ENCODE results near the gene WBP2. TPM values are rescaled to one million over a fixed set of nuclear protein-coding genes. Genes with fewer than 3 reads are reported as not detected.

The WBP2 gene
- total RNA-seq, 4 donors from 2014 or later: 64.9 to 99.4 (median 76.9) TPM

GRCh38 chr17:75848523-75849278 lies 6.4 kb downstream of the WBP2 start:
- DNase-seq (ENCODE audit: low spot score in 2 of 2): peak in 1 of 2 donors; percentile 86
- Histone ChIP-seq H3K4me1 (peaks cover 78% of the 10 kb centered on the region), H3K36me3 (peaks cover 61% of the 10 kb centered on the region), H3K27ac (peak overlapping the region; percentile 9), H3K27me3 (no peaks in the 10 kb centered on the region), H3K4me3 (no peak overlapping the region), H3K9me3 (no peaks in the 10 kb centered on the region)
- TF ChIP-seq POLR2A (IDR thresholded peaks at IDR 0.05) (no peak), POLR2AphosphoS5 (IDR thresholded peaks at IDR 0.05) (no peak), CTCF (IDR thresholded peaks at IDR 0.05) (peak; percentile 57 to 74), EP300 (IDR thresholded peaks at IDR 0.05) (no peak)
- WGBS: 21% methylated on average over 14 of the region's 16 CpGs

DNA sequence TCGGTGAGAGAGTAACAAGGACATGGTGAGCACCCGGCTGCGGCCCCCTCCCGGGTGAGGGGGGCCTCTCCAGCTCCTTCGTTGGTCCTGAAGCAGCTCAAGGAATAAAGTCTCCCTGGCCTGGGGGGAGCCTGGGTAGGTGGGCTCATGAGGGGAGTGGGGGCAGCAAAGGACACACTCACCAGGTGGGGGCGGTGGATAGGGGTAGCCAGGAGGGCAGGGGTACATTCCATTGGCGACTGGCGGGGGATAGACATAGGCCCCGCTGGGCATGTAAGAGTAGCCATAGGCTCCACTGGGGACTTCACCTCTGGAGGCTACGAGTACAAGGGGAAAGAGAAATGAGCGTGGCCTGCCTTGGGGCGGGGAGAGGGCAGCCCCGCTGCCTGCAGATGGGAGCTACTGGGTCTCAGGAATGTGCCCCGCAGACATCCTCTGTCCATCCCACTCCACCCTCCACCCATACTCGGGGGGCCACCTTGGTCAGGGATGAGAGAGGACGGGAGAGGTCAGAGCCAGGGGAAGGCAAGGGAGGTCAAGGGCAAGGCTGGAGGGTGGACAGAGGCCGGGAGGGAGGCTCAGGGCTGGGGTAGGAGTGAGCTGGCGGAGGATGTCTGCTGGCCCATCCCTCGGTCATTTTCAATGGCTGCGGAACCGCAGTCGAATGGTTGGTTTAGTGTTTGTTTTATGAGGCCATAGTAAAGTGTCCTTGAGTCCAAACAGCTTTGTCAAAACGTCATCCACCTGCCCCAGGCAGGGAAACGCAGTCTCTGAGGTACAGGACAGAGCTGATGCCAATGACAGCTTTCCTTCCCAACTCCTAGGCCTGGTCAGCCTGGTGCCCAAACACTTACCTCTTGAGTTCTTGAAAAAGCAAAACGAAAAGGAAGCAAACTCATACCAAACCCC lies 7.3 kb downstream of the WBP2 start:
- peaks cover 61% of the 10 kb centered on the region for H3K36me3 ChIP-seq
- H3K4me1 ChIP-seq: peaks cover 70% of the 10 kb centered on the region
- DNase-seq (ENCODE audit: low spot score in 2 of 2): no peak
- peak overlapping the region; percentile 30 for H3K27ac ChIP-seq
- no peak overlapping the region for H3K4me3 ChIP-seq
- 80% methylated on average over 25 of the region's 25 CpGs for WGBS
- no peaks in the 10 kb centered on the region for H3K27me3 ChIP-seq
- H3K9me3 ChIP-seq: no peaks in the 10 kb centered on the region
- TF ChIP-seq POLR2AphosphoS5 (IDR thresholded peaks at IDR 0.05) (no peak), CTCF (IDR thresholded peaks at IDR 0.05) (no peak), EP300 (IDR thresholded peaks at IDR 0.05) (no peak), POLR2A (IDR thresholded peaks at IDR 0.05) (no peak)

GRCh38 chr17:75846692-75847613 lies 8.2 kb downstream of the WBP2 start:
- Histone ChIP-seq H3K4me3 (no peak overlapping the region), H3K4me1 (peaks cover 63% of the 10 kb centered on the region), H3K36me3 (peaks cover 58% of the 10 kb centered on the region), H3K27me3 (no peaks in the 10 kb centered on the region), H3K27ac (peak overlapping the region; percentile 86), H3K9me3 (no peaks in the 10 kb centered on the region)
- peak; percentile 69 to 74 for DNase-seq (ENCODE audit: low spot score in 2 of 2)
- no peak for TF ChIP-seq POLR2A (IDR thresholded peaks at IDR 0.05)
- no peak for TF ChIP-seq POLR2AphosphoS5 (IDR thresholded peaks at IDR 0.05)
- no peak for TF ChIP-seq CTCF (IDR thresholded peaks at IDR 0.05)
- TF ChIP-seq EP300 (IDR thresholded peaks at IDR 0.05): no peak
- WGBS: 84% methylated on average over 20 of the region's 34 CpGs

DNA sequence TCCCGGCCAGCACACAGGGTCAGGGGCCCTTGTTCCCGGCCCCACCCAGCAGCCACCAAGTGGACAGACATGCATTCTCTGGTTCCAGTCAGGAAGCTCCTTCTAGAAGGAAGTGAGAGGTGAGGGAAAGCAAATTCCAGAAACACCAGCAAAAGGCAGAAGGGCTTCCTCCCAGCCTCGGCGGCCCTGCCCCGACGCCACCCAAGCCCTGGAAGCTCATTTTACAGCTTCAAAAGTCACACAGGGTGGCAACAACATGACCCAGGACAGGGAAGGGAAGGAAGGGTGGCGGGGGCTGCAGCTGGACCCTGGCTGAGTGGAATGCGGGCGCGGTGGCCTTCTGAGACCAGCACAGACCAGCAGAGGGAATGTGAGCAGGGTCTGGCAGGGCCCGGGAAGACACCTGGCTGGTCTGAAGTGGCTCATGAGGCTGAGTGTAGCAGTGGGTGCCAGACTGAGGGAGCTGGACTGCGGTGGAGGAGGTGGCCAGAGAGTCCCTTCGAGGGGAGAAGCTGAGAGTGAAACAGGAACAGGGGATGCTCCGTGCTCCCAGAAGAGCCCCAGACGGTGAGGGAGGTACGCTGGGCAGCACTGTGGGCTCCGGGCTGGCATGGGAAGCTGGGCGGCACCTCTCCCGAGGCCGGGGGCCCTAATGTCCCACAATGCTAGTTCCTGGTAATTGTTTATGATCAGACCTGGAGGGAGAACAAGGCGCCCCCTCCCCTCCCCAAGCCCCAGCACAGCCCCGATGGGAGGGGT lies 9.0 kb downstream of the WBP2 start:
- Histone ChIP-seq H3K4me3 (no peak overlapping the region), H3K27me3 (no peaks in the 10 kb centered on the region), H3K9me3 (no peaks in the 10 kb centered on the region), H3K36me3 (peaks cover 49% of the 10 kb centered on the region), H3K27ac (peak overlapping the region; percentile 86), H3K4me1 (peaks cover 56% of the 10 kb centered on the region)
- TF ChIP-seq EP300 (IDR thresholded peaks at IDR 0.05) (no peak), POLR2AphosphoS5 (IDR thresholded peaks at IDR 0.05) (no peak), CTCF (IDR thresholded peaks at IDR 0.05) (no peak), POLR2A (IDR thresholded peaks at IDR 0.05) (no peak)
- peak in 1 of 2 donors; percentile 71 for DNase-seq (ENCODE audit: low spot score in 2 of 2)
- 75% methylated on average over 18 of the region's 22 CpGs for WGBS

Measured in suprapubic skin (tissue), 4 donors.